NCI-H1417 treated with DMSO at 0.1 percent for 48 hours (cell line): ENCODE results near the gene TOP1.
"Not testable (repeated sequence)": the region's sequence is repeated elsewhere in the genome, so short reads cannot be mapped to it uniquely, and the experiment has no call there.

Experiments
- DNase-seq: peaks from one replicate; lab custom pipeline; 2025; lab: John Stamatoyannopoulos, UW

Gene TOP1

DNA sequence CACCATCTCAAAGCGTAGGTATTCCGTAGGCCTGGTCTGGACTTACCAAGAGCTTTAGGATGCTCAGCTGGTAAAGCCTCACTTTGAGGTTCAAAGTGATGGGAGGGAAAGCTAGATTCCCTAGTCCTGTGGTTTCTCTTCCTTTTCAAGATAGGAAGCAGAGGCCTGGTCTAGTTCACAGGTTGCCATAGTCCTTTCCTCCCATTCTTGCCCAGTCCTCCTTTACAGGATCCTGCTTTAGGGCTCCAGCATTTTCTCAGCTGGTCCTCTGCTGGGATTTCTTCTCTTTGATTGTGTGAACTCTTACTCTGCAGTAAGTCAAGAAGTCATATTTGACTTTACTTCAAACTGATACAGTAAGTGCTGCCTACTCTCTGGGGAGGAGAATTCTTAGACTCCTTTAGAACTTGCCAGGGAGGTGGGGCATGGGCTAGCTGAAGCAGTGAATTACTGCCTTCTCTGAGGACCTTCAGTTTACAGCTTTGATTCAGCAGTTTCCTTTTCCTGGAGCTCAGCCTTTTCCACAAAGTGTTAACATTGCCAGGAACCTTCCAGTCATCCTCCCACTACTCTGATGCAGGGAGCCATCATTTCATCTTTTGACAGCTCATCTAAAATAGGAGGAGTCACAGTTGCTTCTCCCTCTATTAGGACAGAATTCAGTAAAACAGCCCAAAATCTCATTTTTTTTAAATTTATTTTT lies 65.9 kb downstream of the TOP1 start:
- DNase-seq, result no peak

- DNase-seq, result peak; percentile 31
Observed at GRCh38 chr20:41095110-41095969, 66.7 kb downstream of the TOP1 start.

DNA sequence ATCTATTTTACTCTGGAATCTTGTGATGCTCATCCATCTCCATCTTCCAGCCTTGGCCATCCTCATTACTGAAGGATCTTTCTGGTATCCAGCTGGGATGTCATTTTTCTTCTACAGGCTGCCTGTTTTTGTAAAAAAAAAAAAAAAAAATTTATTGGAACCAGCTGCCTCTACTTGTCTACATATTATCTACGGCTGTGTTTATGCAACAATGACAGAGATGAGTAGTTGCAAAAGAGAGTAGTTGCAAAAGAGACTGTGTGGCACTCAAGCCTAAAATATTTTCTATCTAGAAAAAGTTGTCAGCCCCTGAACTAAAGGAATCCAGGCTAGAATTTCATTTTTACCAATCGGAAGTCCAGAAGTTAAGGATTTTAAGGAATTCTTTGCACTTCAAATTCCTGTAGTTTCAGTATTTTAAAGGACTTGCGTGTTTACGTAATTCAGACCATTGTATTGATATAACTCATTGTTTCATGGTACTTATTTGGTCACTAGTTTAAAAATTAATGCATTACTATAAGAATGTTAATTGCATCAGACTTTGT lies 70.2 kb downstream of the TOP1 start:
- no peak for DNase-seq

- no peak for DNase-seq
Observed at GRCh38 chr20:41100001-41100480, 71.4 kb downstream of the TOP1 start.

GRCh38 chr20:41101660-41102059 lies 73.0 kb downstream of the TOP1 start:
- no peak for DNase-seq

GRCh38 chr20:41108531-41108930 lies 79.9 kb downstream of the TOP1 start:
- no peak for DNase-seq

GRCh38 chr20:41110012-41110411 lies 81.4 kb downstream of the TOP1 start:
- no peak for DNase-seq

DNA sequence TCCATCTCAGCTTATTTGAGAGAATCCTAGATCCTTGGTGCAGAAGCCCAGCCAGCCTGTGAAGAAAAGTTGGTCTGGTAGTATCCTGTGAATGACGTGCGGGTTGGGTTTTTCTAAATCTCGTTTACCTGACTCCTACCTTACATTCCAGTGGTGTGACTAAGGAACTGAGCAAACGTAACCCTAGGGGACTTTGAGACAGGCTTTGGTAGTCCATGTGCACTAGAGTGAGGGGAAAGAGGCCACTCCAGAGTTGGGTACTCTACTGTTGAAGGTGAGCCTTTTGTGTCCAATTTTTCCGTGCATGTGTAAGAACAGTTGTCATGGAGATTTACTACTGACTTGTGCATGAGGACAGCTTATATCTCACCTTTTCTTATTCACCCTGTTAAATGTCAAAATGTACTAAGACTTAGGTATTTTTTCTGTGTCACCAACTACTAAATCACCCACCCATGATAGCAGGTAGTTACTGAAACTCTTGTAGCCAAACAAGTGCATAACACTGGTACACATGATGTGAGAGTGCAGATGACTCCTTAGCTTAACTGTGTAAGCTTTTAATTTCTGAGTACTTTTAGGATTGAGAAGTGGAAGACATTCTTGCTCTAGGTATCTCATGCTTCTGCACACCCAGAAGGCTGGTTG lies 82.4 kb downstream of the TOP1 start:
- DNase-seq, result no peak

- DNase-seq, result no peak
Observed at GRCh38 chr20:41111578-41111951, 82.9 kb downstream of the TOP1 start.

- DNase-seq, result no peak
Observed at GRCh38 chr20:41116282-41116956, 87.8 kb downstream of the TOP1 start.

GRCh38 chr20:41118159-41118558 lies 89.5 kb downstream of the TOP1 start:
- not testable (repeated sequence) for DNase-seq

DNA sequence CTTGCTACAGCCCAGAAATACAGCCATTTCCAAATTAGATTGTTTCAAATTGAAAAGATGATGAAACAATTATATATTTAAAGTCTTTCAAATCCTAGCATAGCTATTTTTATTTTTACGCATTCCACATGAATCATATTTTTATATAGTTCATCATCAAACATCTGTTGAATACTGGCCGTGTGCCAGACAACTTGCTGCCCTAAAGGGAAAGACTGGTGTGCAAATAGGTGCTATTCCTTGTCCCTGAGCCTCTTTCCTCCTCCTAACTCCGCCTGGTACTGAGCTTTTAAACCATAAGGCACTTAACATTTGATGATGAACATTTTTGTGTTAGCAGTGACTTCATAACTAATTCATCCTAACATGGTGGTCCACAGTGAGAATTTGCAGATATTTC lies 90.0 kb downstream of the TOP1 start:
- no peak for DNase-seq

GRCh38 chr20:41119614-41120561 lies 91.3 kb downstream of the TOP1 start:
- no peak for DNase-seq

DNA sequence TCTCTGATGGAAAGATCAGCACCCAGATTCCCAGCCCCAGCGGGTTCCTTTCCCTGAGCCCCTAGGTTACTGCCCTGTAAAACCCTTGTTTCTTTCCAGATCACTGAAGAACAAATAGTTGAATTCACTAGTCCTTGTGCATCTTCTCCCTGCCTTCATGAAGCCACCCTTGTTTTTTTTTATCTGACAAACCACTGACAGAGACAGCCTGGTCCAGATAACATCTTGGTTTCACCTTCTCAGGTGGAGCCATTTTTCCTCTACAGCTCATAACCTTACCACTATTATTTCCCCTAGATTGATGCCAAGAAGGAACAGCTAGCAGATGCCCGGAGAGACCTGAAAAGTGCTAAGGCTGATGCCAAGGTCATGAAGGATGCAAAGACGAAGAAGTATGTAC lies 92.8 kb downstream of the TOP1 start:
- no peak for DNase-seq

GRCh38 chr20:41123631-41124030 lies 95.0 kb downstream of the TOP1 start:
- DNase-seq, result no peak

- no peak for DNase-seq
Observed at GRCh38 chr20:41124451-41125094, 96.0 kb downstream of the TOP1 start.

DNA sequence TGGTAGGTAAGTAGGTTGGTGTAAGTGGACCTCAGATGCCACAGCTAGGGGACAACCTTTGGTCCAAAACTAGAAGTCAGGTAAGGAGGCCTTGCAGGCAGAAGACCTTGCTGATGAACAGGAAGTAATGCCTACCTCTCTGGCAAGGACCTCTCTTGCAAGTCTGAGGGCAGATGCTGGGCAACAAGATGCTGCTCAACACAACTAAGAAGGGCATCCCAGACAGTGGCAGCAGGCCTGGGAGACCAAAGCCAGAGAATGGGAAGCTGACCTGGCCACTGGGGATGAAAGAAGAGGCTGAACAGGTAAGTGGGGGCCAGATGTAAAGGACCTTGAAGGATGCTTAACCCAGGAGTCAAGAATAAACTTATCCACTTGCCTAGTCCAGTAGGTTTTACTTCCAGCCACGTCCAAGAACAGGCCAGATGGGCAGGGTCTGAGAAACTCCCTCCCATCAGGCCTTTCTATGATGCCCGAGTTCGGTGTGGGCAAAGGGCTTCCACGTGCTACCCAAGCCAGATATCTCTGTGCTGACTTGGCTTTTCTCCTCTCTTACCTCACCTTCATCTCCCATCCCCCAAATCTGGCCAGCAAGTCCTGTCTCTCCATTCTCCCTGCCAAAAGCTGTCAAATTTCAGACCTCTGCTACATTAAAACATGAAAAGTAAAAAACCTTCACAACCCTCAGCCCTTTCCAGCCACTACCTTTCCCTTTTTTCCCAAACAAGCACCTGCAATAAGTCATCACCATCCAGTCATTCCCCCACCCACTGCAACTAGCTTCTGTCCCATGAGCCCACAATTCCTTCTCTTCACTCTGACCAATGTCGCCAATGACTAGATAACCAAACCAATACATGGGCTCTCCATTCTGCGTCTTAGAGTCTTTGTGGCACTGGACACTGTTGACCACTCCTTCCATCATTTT lies 97.2 kb downstream of the TOP1 start:
- DNase-seq, result no peak

DNA sequence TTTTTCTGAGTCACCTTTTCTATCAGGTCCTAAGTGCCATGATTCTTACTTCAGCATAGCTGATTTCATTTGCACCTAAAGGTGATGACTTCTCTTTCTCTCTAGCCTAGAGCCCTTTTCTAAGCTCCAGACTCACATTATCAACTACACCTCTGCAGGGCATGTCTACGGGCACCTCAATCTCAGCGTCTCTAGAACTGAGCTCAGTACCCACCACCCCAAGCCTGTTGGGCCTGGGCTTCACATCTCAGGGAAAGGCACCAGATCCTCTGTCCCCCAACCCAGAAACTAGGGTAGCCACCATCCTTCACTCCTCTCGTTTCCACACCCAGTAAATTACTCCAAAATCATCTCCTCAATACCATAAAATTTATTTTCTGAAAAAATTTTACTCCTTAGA lies 98.1 kb downstream of the TOP1 start:
- DNase-seq, result no peak

DNA sequence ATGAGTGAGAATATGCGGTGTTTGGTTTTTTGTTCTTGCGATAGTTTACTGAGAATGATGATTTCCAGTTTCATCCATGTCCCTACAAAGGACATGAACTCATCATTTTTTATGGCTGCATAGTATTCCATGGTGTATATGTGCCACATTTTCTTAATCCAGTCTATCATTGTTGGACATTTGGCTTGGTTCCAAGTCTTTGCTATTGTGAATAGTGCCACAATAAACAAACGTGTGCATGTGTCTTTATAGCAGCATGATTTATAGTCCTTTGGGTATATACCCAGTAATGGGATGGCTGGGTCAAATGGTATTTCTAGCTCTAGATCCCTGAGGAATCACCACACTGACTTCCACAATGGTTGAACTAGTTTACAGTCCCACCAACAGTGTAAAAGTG lies 99.7 kb downstream of the TOP1 start:
- not testable (repeated sequence) for DNase-seq
